ENCODE measurements around the gene HEATR5A.
"Not testable (repeated sequence)": the region's sequence is repeated elsewhere in the genome, so short reads cannot be mapped to it uniquely, and the experiment has no call there.

HEATR5A gene

GRCh38 chr14:31320922-31321766 is 99.2 kb downstream of the HEATR5A start:
- no peak for DNase-seq

DNA sequence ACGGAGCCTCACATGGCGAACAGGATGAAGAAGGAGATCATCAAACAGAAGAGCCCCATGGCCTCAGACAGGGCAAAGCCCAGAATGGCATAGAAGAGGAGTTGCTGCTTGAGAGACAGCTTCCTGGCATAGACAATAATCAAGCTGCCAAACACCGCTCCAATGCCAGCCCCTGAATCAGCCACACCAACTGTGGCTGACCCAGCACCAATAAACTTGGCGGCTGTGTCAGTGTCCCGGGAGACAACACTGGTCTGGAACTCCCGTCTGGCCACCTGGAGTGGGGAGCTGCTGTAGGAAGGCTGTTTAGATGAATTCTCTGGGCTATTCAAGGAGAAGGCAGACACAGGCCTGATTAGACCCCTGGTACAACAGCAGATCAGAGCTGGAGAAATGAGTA is 100.1 kb downstream of the HEATR5A start:
- no peak for DNase-seq

GRCh38 chr14:31319701-31320100 is 100.6 kb downstream of the HEATR5A start:
- no peak for DNase-seq

DNA sequence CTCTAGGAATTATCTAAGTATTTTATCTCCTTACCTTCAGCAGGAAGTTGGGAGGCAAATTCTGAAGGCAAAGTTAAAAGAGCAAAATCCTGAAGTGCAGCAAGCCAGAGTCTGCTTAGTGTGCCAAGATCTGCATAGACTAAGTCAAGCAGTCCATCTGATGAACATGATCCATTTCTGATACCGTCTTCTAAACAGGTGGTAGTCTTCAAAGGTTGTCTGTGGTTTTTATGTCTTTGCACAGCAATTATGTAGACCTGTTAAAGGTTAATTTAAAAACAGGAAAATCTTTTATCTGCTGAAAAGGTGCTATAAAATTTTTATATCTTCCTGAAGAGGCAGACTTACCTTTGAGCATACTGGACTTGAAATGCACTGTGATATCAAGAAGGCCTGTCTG is 107.4 kb downstream of the HEATR5A start:
- DNase-seq, result no peak

DNA sequence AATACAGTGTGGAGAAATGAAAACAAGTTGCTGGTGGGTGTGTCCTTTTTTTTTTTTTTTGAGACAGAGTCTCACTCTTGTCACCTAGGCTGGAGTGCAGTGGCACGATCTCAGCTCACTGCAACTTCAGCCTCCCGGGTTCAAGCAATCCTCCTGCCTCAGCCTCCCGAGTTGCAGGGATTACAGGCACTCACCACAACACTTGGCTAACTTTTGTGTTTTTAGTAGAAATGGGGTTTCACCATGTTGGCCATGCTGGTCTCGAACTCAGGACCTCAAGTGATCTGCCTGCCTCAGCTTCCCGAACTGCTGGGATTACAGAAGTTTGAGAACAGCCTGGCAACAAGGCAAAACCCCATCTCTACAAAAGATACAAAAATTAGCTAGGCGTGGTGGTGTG is 108.0 kb downstream of the HEATR5A start:
- DNase-seq, result not testable (repeated sequence)

- no peak for DNase-seq
Measured at GRCh38 chr14:31307618-31308017, 112.7 kb downstream of the HEATR5A start.

- DNase-seq, result no peak
Measured at GRCh38 chr14:31307198-31307597, 113.2 kb downstream of the HEATR5A start.

DNA sequence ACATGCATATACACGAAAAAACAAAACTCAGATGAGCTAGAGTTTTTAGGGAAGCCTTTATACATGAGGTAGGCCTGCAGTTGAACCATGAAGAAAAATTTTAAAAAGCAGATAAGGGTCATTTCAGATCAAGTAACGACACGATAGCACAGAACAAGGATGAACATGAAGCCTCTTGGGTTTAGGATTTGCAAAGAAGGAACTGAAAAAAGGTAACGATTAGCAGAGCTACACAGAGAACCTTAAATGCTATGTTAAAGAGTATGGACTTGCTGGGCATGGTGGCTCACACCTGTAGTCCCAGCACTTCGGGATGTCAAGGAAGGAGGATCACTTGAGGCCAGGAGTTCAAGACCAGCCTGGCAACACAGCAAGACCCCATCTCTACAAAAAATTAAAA is 116.7 kb downstream of the HEATR5A start:
- DNase-seq, result no peak

GRCh38 chr14:31300883-31301282 is 119.5 kb downstream of the HEATR5A start:
- no peak for DNase-seq

GRCh38 chr14:31300296-31300695 is 120.1 kb downstream of the HEATR5A start:
- DNase-seq, result no peak

- DNase-seq, result no peak
Measured at GRCh38 chr14:31297701-31298344, 122.5 kb downstream of the HEATR5A start.

- no peak for DNase-seq
Measured at GRCh38 chr14:31297112-31297511, 123.2 kb downstream of the HEATR5A start.

DNA sequence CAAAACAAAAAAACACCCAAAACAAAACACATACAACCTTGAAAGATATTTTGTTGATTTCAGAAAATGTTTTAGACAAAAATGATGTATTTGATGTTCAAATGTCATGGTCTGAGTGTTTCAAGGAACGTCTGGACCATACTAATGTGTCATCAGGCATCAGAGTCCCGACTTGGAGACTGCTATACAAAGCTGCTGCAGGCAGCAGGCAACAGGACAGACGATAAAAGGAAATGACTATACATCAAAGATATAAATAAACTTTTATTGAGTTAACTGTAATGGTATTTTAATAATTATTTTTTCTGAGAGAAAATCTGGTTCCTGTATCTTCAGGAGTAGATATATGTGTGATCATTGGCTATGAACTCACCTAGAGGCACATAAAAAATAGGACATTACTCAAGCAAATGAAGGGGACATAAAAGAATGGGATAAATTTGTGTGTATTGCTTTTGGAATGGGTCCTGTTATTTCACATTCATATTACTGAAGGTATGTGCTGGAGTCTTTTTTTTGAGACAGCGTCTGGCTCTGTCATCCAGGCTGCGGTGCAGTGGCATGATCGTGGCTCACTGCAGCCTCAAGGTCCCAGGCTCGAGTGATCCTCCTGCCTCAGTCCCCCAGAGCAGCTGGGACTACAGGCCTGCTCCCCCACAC is 125.5 kb downstream of the HEATR5A start:
- no peak for DNase-seq

DNA sequence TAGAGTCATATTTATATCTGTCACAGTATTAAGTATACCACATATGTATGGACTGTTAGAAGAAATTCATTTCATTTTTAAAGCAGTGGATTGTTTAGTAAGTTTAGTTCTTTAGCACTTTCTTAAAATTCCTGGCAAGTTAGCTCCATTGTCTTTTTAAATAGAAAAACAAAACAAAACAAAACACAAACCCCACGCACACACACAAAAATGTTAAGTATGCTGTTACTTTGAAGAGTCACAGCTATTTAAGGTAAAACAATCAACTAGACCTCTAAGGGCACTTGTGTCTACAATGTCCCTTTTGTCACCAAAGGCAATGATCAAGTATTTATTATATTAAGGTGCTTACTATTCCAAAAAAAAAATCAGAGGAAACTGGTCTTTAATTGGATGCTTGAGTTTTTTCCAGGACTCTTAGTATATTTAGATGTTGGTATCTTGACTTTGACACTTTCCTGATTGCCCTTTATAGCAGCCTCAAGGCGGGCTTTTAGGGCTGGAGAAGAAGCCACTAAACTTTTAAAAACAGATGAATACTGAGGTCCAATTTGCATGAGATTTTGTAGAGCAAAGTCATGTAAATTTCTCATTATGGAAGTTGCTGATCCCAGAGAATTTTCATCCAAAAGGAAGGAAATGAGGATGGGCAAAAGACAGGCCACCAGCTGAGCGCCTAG is 127.3 kb downstream of the HEATR5A start:
- DNase-seq, result no peak

DNA sequence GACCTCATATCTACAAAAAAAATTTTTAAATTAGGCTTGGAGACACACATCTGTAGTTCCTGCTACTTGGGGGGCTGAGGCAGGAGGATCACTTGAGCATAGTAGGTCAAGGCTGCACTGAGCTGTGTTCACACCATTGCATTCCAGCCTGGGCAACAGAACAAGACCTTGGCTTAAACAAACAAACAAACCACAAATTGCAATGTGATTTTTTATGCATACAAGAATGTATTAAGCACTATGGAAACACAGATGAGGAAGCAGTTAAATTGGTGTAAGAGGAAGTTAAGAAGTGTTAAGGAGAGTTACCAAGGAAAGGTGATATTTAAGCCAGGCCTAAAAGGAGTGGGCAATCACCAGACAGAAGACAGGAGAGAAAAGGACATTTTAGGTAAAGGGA is 129.1 kb downstream of the HEATR5A start:
- DNase-seq, result no peak

DNA sequence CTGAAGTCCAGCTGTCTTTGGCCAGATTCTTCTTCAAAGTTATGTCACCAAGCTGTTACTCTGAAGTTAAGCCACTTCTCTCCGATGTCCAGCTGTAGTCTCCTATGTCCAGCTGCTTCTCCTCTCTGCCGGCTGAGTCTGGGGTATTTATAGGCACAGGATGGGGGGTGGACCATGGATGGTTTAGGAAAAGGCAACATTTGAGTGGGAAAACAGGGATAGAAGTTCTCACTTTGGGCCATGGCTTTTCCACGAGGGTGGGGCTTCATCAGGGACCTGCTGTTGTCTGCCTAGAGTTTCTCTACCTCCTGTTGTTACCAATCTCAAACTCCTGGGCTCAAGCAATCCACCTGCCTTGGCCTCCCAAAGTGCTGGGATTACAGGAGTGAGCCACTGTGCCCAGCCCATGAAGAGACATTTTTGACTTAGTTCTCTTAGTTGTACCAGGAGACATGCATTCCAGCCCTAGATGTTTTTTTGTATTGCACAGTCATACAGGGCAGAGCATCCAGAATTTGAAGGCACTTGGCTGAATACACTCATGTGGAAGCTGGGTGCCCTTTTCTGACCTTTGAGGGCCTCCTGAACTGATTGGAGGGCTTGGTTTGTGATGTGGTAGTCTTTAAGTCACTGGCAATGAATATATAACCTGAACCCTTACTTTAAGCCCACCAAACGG is 132.9 kb downstream of the HEATR5A start:
- DNase-seq, result no peak

- DNase-seq, result peak; percentile 35
Measured at GRCh38 chr14:31286456-31287293, 133.7 kb downstream of the HEATR5A start.

- DNase-seq, result no peak
Measured at GRCh38 chr14:31283578-31284252, 136.6 kb downstream of the HEATR5A start.

DNA sequence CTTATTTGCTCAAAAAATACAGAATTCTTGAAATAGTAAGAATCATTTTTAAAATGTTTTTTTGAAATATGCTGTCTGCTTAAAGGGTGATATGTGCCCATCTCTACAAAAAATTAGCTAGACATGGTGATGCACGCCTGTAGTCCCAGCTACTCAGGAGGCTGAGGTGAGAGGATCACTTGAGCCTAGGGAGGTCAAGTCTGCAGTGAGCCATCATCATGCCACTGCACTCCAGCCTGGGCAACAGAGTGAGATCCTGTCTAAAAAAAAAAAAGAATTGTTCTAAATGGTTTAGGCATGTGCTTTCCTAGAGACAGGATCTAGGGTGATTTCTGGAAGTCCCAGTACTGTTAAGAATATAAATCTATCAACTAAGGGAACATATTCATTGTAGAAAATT is 137.2 kb downstream of the HEATR5A start:
- DNase-seq, result no peak

DNA sequence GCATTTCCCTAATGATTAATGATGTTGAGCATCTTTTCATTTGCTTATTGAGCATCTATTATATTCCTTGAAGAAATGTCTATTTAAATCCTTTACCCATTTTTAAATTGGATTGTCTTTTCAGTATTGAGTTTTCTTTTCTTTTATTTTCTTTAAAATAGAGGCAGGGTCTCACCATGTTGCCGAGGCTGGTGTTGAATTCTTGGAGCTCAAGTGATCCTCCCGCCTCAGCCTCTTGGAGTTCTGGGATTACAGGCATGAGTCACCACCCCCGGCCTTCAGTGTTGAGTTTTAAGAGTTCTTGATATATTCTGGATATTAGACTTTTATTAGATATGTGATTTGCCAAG is 139.5 kb downstream of the HEATR5A start:
- no peak for DNase-seq

DNA sequence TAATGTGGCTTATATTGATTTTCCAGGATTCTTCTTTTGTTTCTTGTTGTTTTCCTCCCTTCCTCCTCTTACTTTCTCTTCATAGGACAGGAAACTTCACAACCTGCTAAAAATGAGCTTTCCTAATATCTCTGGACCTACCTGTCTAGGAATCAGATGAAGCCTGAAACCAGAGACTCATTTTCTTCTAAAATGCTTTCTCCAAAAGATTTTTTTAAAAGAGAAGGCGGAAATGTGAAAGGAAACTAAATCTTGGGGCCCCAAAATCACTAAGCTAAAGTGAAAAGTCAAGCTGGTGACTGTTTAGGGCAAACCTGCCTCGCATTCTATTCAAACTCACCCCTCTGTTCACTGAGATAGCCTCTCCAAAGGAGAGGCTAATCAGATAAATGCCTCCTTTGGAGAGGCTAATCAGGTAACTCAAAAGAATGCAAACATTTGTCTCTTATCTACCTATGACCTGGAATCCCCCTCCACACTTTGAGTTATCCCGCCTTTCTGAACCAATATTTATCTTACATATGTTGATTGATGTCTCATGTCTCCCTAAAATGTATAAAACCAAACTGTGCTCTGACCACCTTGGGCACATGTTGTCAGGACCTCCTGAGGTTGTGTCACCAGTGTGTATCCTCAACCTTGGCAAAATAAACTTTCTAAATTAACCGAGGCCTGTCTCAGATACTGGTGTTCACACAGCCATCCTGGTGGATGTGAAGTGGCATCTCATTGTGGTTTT is 140.0 kb downstream of the HEATR5A start:
- no peak for DNase-seq

All from stimulated activated CD4-positive, alpha-beta T cell treated with anti-CD3 and anti-CD28 coated beads, Interleukin-15, amount 100 ng/mL, for 24 hours (primary cell).